ENCODE measurements around the gene RBMY1A1. TPM values are rescaled to one million over a fixed set of nuclear protein-coding genes. Genes with fewer than 3 reads are reported as not detected.
"Not testable (repeated sequence)": the region's sequence is repeated elsewhere in the genome, so short reads cannot be mapped to it uniquely, and the experiment has no call there.

RBMY1A1 gene
- not detected for polyA plus RNA-seq (ENCODE audit: insufficient read length in 4 of 4)

- not testable (repeated sequence) for DNase-seq (ENCODE audit: low read depth in 4 of 4, low spot score in 2 of 4)
These were observed at the start of gene RBMY1A1 for GRCh38 chrY:21534579-21534978. Gene RBMY1A1, plus strand, starts transcription at chrY:21534879. Its CDS starts 2,013 bp downstream, at chrY:21536892.

- DNase-seq (ENCODE audit: low read depth in 4 of 4, low spot score in 2 of 4), result not testable (repeated sequence)
These were observed 23.6 kb upstream of the RBMY1A1 start, which contains the start of gene RBMY1B for GRCh38 chrY:21511038-21511437. Gene RBMY1B, plus strand, starts transcription at chrY:21511338. Its CDS starts 2,013 bp downstream, at chrY:21513351.

GRCh38 chrY:21559316-21559984, 24.8 kb downstream of the RBMY1A1 start:
- not testable (repeated sequence) for DNase-seq (ENCODE audit: low read depth in 4 of 4, low spot score in 2 of 4)

- DNase-seq (ENCODE audit: low read depth in 4 of 4, low spot score in 2 of 4), result no peak
These were observed 50.8 kb downstream of the RBMY1A1 start for GRCh38 chrY:21585449-21585848.

GRCh38 chrY:21586454-21586853, 51.8 kb downstream of the RBMY1A1 start:
- DNase-seq (ENCODE audit: low read depth in 4 of 4, low spot score in 2 of 4), result not testable (repeated sequence)

- DNase-seq (ENCODE audit: low read depth in 4 of 4, low spot score in 2 of 4), result no peak
These were observed 57.4 kb downstream of the RBMY1A1 start for GRCh38 chrY:21592059-21592458.

- not testable (repeated sequence) for DNase-seq (ENCODE audit: low read depth in 4 of 4, low spot score in 2 of 4)
These were observed 61.6 kb downstream of the RBMY1A1 start for GRCh38 chrY:21596287-21596686.

Other genes starting within 250 kb of the RBMY1A1 start
- gene RBMY1B, start 23.5 kb upstream of the RBMY1A1 start, polyA plus RNA-seq (ENCODE audit: insufficient read length in 4 of 4), result not detected

All from left renal cortex interstitium (tissue), 4 donors.